Medulla oblongata (tissue), 1 donor: Measurements from ENCODE around the gene ZNF232.
"Not testable (repeated sequence)": the region's sequence is repeated elsewhere in the genome, so short reads cannot be mapped to it uniquely, and the experiment has no call there.

Source experiments
- DNase-seq: peaks from one replicate; pipeline ENCODE4 v3.0.0-alpha.2; 2015; ENCODE audit errors: extremely low spot score

Gene ZNF232

GRCh38 chr17:5129770-5130169 lies 18.1 kb upstream of the ZNF232 start:
- DNase-seq: not testable (repeated sequence)

- no peak for DNase-seq
Observed at GRCh38 chr17:5128905-5129535, 17.3 kb upstream of the ZNF232 start.

- not testable (repeated sequence) for DNase-seq
Observed at GRCh38 chr17:5128387-5128786, 16.7 kb upstream of the ZNF232 start.

DNA sequence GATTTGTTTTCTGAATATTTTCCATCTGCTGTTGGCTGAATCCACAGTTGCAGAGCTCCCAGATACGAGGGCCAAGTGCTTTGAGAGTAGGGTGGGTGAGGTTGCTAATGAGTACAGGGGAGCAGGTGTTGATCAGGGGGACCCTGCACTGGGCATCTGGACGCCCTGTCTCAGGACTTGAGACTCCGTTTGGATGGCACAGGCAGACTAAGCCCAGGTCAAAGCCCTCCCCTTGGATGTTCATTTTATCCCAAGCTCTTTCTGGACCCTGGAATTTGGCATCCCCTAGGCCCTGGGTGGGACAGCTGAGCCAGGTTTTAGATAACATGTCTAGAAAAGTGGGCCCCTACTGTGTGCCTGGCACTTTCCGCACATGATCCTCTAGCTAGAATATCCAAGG lies 16.2 kb upstream of the ZNF232 start:
- no peak for DNase-seq

- DNase-seq: no peak
Observed at GRCh38 chr17:5126719-5127488, 15.2 kb upstream of the ZNF232 start.

DNA sequence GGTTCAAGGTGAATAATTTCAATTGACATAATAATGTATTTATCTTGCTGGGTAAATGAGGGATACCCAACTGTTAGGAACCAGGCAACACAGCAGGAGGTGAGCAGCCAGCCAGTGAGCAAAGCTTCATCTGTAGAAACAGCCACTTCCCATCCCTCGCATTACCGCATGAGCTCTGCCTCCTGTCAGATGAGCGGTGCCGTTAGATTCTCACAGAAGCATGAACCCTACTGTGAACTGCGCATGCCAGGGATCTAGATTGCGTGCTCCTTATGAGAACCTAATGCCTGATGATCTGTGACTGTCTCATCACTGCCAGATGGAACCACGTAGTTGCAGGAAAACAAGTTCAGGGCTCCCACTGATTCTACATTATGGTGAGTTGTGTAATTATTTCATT lies 13.2 kb upstream of the ZNF232 start:
- DNase-seq: not testable (repeated sequence)

GRCh38 chr17:5124125-5124760 lies 12.6 kb upstream of the ZNF232 start:
- DNase-seq: not testable (repeated sequence)

DNA sequence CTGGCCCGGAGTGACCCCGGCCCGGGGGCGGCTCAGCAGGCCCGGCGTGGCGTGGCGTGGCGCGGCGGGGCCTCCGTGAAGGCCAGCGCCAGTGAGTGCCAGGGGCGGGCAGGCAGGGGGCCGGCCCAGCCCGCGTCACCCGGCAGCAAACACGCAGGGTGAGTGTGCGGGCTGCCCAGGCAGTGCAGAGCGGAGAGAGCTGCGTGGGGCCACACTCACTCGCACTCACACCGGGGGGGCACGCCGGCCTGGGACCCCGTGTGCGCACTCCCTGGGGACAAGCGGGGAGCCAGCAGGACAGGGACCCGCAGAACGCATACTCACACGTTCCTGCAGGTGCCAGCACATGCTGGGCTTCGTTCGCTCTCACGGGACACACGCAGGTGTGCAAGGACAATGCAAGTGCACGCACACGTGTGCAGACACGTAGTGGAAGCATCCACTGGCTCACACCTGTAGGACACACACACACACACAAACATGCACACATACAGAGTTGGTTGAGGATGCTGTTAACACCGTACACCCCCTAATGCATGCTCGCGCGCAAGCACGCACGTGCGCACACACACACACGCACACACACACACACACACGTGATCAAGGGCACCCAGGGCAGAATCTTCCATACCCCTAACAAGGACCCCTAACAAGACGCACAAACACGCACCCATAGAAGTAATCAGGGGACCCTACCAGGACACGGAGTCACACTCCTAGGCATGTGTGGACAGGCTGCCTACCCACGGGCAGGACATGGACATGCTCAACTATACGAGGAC lies 11.9 kb upstream of the ZNF232 start:
- DNase-seq: no peak

DNA sequence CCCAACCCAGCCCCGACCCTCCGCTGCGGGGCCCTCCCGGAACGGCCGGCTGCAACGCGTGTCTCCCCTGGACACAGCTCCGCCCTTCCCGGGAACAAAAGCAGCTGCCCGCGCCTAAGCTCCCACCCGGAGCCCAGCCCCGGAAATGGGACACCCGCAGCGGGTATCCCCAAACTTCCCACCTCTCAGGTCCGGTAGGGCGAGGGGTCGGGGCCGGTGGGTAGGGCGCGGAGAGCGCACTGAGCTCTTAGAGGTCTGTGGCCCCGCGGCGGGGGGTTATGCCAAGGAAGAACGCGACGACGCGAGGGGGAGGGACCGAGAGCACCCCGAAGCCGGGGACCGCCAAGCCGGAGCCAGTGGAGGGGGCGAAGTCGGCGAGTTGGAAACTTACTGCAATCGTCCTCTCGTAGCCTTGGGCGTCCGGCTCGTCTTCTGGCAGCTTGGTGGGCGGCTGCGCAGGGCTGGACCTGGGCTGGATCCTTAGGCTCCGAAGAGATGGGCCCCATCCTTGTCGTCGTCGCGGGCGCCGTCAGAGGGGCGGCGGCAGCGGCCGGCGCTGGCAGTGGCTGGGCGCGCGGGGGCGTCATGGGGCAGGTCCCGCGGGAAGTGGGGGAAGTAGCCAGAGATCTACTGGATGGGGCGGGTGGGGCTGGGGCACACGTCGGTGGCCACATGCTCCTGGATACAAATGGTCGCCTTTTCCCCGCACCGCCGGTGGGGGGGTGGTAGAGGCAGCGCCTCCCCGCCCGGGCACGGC lies 11.1 kb upstream of the ZNF232 start:
- DNase-seq: peak; percentile 35

DNA sequence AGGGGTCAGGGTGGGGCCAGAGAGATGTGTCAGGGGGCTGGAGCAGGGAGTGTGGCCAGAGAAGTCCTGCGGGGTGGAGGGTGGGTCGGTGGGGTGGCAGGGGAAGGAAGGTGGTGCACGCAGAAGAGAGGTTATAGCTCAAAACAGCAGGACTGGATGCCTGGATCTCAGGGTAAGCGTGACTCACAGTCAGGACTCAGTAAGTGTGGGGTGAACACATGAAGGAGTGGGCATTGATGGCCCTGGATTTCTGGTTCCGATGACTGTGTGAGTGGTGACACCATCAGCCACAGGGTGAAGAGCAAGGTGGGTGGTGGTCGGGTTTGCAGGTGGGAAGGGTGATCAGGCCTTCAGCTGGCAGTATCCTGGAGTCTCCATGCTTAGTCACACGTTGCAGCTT lies 10.4 kb upstream of the ZNF232 start:
- DNase-seq: not testable (repeated sequence)

DNA sequence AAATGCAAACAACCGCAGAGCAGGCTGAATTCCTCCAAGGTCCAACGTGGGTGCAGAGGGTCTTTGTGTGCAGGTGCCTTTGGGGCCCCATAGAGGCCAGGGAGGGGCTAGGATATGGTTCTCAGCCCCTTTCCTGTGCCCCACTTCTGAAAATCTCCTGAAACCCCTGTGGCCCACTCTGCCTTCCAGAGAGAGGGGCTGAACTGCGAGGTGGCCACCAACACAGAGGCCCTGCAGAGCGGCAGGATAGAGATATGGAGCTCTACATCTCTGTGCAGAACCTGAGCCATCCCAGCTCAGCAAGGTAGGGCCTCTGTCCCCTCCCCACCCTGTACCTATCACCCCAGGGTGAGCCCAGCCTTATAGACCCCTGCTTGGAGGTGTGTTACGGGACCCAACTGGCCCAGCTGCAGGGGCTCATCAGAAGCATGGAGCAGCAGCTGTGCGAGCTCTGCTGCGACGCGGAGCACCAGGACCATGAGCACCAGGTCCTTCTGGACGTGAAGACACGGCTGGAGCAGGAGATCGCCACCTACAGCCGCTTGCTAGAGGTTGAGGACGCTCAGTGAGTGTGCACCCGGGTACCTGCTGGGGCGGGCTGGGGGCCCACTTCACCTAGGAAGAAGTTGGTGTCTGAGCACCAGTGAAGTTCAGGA lies 9.6 kb upstream of the ZNF232 start:
- DNase-seq: no peak

DNA sequence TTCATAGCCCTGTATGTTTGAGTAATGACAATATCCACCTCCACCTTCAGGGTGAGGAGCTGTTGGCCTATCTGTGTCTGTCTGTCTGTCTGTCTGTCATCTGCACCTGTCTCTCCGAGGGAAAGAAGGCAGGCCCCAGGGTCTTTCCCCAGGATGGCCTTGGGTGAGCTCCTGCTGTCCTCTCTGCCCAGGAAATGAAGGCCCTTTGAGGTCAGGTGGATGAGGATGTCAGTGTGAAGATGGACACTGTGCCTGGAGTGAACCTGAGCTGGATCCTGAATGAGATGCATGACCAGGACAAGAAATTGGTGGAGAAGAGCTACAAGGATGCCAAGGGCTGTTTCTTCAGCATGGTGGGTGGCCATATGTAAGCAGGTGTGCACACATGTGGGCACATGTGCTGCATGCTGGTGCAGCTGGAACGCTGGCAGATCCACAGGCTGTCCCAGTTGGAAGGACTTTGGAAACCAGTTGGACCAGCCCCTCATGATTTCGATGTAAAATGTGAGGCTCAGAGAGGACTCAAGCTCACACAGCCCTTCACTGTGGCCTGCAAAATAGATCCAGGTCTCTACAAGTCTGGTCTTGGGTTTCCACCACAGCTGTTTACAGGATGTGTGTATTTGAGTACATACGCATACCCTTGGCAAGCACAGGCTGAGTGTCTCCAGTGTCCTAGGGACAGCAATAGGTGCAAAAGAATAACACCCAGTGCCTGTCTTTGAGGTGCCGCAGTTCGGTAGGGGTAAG lies 8.9 kb upstream of the ZNF232 start:
- not testable (repeated sequence) for DNase-seq

DNA sequence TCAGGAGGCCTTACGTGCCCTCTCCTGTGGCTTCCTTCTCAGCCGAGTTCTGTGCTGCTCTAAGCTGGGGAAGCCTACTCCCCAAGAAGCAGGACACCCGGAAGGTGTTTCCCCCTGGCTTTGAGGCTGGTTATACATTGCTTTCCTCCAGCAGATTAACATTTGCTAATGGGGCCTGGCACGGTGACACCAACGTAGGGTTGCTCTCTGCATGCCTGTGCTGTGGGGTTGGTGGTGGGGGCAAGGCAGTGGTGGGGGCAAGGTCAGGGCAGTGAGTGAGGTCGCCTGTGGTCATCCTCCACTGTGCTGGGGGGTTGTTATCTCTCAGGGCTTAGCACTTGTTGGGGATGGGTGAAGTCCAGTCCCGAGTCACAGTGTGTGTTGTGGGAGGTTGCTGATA lies 8.4 kb upstream of the ZNF232 start:
- no peak for DNase-seq

GRCh38 chr17:5118219-5118618 lies 6.5 kb upstream of the ZNF232 start:
- no peak for DNase-seq

DNA sequence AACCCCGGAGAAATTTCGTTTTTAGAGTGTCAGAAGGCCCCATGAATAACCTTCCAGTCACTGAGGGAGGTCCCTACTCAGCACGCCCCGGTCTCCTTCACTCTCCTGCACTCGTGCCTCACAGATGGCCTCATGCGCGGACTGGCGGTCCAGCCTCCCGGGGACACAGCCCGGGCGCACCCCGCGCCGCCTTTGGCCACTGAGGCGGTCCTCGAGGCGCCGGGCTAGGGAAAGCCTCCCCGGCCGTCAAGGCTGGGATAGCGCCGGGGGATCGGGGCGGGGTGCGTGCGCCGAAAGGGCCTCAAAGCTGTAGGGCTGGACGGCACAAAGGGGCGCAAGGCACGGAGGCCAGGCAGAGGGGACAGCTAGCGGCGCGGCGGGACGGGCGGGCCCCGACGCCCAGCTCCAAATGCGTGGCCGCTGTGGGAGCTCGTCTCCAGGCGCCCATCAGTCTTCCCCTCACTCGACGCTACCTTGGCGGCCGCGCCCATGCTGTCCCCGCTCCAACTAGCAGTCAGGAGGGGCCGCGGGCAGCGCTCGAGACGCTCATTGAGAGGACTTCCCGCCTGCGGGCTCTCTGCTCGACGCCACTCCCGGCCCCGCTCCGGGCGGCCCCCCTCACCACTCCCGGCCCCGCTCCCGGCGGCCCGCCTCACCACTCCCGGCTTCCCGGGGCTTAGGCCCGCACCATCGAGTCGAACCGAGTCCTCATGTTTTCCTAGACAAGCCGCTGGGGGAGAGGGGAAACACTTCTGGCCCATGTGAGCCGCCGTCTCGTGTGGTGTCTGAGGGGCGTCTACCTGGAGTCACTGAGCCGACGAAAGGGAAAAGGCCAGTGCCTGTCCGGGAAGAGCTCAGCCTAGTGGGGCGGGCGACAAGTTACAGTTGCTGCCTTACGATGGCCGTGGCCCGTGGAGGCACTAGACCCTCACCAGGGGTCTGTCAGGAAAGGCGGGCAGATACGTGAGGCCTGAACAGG lies 4.3 kb upstream of the ZNF232 start, which contains the start of gene USP6:
Gene USP6, plus strand, starts transcription at position 360 of the 979 bp plus-strand sequence. CDS start 14,336 bp downstream, outside the sequence.
- DNase-seq: no peak

GRCh38 chr17:5110816-5111215 lies 862 bp downstream of the ZNF232 start:
- no peak for DNase-seq

DNA sequence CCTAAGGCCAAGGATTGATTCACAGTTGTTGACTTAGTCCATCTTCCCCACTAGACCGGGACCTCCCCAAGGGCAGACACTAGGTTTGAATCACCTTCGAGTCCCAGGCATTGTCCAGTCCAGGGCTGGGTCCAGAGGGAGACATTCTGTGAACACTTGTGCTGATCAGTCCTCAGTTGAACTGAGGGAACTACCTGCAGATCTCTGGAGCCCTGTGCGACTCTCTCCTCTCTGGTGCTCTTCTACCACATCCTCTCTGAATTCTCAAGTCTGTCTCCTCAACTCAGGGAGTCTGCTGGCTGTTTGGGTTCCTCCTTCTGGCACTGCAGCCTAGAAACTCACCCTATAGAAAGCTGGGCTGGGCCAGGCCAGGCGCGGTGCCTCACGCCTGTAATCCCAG lies 10.8 kb downstream of the ZNF232 start:
- no peak for DNase-seq

DNA sequence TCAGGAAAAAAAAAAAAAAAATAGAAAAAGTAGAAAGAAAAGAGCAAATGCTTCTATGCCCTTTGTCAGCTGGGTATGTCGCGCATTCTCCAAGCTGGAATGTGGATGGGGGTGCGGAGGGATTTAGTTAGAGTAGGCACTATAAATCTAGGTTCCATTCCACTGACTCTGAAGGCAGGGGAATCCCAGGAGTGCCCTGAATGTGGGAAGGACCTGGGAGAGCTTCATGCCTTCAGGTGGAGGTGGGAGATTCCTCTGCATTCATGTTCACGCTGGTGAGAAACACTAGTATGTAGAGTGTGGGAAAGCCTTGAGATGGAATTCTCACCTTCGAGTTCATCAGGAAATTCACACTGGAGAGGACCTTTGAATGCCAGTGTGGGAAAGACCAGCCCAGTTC lies 12.4 kb downstream of the ZNF232 start:
- DNase-seq: no peak
